Adrenal gland (tissue), 5 donors: ENCODE measurements around the gene SOX14.

Experiments
- CTCF ChIP-seq, 6 experiments: fragments of 450-650 bp in 4 of 6; fragments of 200-600 bp in 2 of 6; sonication (generic) in 1 of 6; IDR thresholded peaks; 1 replicate in 5 of 6; 2 replicates in 1 of 6; pipeline versions ENCODE4 v1.5.1 to v1.8.0; 2016 to 2021; ENCODE audit warnings: antibody characterized with exemption in 6 of 6, mild to moderate bottlenecking in 2 of 6, moderate library complexity in 1 of 6
- POLR2A ChIP-seq, 2 donors: fragments of 450-650 bp; IDR thresholded peaks; one replicate each; pipeline ENCODE4 v1.6.1; 2017; ENCODE audit warnings: antibody characterized with exemption in 2 of 2, mild to moderate bottlenecking in 2 of 2, moderate library complexity in 1 of 2
- donor health status: DM: no; HTN: no; CAD: no.

GRCh38 chr3:137796993-137797392 is 32.9 kb downstream of the SOX14 start:
- TF ChIP-seq CTCF (IDR thresholded peaks at IDR 0.05) (no peak), POLR2A (IDR thresholded peaks at IDR 0.05) (no peak)
